RWPE1 (cell line): ENCODE measurements around the gene CEP85L.
A peak's percentile ranks its signal among the peaks of the same experiment; 100 is the strongest.

Experiments used
- CTCF ChIA-PET: fragments of 350-600 bp; sonication (Branson Sonifier 250); formaldehyde crosslinking; extraction: SDS; loops from one replicate; lab custom pipeline; 2021; lab: Yijun Ruan, JAX
- POLR2A ChIA-PET: fragments of 400-600 bp; formaldehyde crosslinking; extraction: SDS; loops from one replicate; lab custom pipeline; 2020; ENCODE audit warnings: antibody characterized with exemption; ENCODE audit not compliant: low non-redundant PET; lab: Yijun Ruan, JAX
- DNase-seq: peaks from one replicate; pipeline ENCODE4 v3.0.0; 2012; ENCODE audit warnings: low spot score
- H3K27ac ChIP-seq: fragments of 450-650 bp; 2 replicates; pipeline ENCODE4 v1.5.1; 2017
- TF ChIP-seq, protein P1 (sequence below): fragments of 450-650 bp; conservative IDR thresholded peaks from 2 replicates; pipeline ENCODE4 v1.5.1; 2017; ENCODE audit warnings: low read depth, mild to moderate bottlenecking

The CEP85L gene

DNA sequence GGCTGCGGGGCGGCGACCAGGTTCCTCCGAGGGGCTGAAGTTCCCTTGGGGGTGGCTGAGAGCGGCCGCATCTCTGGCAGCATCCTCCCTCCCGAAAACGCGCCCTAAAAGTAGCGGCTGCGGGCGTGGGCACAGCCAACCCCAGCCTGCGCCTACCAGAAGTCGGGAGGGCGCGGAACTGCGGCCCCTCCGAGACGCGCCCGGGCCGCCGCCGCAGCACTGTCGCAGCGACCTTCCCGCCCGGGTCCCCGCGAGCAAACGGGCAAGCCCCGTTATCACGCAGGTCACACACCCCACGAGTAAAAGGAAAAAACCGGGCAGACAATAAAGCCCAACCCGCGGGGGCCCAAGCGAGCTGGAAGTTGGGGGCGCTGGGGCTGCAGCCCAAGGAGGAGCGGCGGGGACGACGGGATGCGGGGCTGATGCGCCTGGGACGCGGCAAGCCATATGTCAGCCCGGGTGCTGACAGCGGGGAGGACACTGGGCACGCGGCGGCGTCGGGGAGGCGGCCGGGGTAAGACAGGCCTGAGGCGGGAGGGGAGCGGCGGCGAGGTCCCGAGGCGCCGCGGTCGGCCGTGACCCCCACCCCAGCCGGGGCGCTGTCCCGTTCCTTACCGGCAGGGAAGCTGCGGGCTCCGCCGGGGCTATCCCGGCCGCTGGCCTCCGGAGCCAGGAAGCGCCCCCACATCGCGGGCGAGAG, 659 bp downstream of the CEP85L start:
- POLR2A ChIA-PET: no interaction called here
- CTCF ChIA-PET: no interaction called here
- TF ChIP-seq, protein P1, sequence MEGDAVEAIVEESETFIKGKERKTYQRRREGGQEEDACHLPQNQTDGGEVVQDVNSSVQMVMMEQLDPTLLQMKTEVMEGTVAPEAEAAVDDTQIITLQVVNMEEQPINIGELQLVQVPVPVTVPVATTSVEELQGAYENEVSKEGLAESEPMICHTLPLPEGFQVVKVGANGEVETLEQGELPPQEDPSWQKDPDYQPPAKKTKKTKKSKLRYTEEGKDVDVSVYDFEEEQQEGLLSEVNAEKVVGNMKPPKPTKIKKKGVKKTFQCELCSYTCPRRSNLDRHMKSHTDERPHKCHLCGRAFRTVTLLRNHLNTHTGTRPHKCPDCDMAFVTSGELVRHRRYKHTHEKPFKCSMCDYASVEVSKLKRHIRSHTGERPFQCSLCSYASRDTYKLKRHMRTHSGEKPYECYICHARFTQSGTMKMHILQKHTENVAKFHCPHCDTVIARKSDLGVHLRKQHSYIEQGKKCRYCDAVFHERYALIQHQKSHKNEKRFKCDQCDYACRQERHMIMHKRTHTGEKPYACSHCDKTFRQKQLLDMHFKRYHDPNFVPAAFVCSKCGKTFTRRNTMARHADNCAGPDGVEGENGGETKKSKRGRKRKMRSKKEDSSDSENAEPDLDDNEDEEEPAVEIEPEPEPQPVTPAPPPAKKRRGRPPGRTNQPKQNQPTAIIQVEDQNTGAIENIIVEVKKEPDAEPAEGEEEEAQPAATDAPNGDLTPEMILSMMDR: no peak
- peak; percentile 31 for DNase-seq
- H3K27ac ChIP-seq: peak overlapping the region; percentile 89

DNA sequence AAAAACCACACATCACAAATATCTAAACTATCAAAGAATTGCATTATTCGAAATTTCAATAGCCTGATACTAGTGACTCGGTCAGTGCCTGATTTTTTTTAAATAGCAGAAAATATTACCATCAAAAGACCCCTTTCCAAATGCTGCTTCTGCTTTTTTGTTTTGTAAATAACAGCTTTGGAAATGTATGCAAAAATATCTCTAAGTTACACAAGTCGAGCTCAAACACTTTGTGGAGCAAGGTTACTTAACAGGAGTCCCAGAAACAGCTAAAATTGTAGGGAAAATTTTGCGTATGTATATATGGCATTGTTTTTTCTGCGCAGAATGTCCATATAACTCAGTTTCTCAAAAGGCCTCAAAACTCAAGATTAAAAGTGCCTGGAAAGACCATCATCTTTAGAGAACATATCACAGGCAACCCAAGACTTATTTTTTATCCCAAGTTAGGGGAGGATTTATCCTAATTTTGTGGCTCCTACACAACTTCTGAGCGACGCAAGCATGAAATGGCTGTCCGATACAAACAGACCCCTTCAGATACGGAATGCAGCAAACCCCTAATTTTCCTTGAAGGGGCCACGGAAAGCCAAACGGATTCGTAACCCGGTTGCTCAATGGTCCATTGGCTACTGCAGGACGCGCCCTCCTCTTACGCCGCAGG, 1.3 kb downstream of the CEP85L start:
- H3K27ac ChIP-seq: peak overlapping the region; percentile 89
- CTCF ChIA-PET: no interaction called here
- TF ChIP-seq, protein P1: no peak
- POLR2A ChIA-PET: no interaction called here
- no peak for DNase-seq

- no peak overlapping the region for H3K27ac ChIP-seq
- POLR2A ChIA-PET: no interaction called here
- no peak for DNase-seq
- TF ChIP-seq, protein P1: no peak
- CTCF ChIA-PET: interaction anchor here (0.7 kb wide), 1 partner anchor 131 kb away, joined by 5 read pairs; no protein-coding TSS in a partner anchor
Measured at GRCh38 chr6:118648866-118649554, 2.4 kb downstream of the CEP85L start.

DNA sequence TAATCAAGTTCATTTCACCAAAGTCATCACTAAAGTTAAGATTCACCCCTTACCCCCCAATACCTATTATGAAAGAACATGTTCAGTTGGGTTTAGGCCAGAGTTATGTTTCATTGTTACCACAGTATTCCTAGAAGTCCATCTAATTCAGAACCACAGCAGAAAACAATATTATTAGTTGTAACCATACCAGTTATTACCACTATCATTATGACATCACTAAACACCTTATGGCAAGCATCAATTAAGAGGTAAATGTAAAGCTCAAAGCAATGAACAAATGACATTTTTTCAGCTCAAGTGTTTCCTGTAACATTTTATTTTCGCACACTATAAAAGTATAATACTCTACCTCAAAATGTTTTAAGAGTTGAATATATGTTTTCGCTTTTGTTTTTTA, 4.4 kb downstream of the CEP85L start:
- TF ChIP-seq, protein P1: no peak
- H3K27ac ChIP-seq: no peak overlapping the region
- ChIA-PET POLR2A (no interaction called here), CTCF (no interaction called here)
- DNase-seq: no peak

GRCh38 chr6:118645395-118645794, 6.0 kb downstream of the CEP85L start:
- TF ChIP-seq, protein P1: no peak
- ChIA-PET POLR2A (no interaction called here), CTCF (interaction anchor here (0.7 kb wide), 1 partner anchor 12 kb away, joined by 3 read pairs; no protein-coding TSS in a partner anchor)
- DNase-seq: no peak
- no peak overlapping the region for H3K27ac ChIP-seq

GRCh38 chr6:118644007-118644406, 7.4 kb downstream of the CEP85L start:
- CTCF ChIA-PET: no interaction called here
- no peak for DNase-seq
- POLR2A ChIA-PET: no interaction called here
- TF ChIP-seq, protein P1: no peak
- H3K27ac ChIP-seq: no peak overlapping the region
